ENCODE data around the gene WNK3.

Gene WNK3

GRCh38 chrX:54173791-54174190, 184.1 kb downstream of the WNK3 start:
- Histone ChIP-seq H3K4me1 (ENCODE audit: insufficient read depth, low read length) (no peaks in the 10 kb centered on the region), H3K4me3 (ENCODE audit: low read length) (no peak overlapping the region), H3K9me3 (ENCODE audit: low read length) (no peaks in the 10 kb centered on the region), H3K27me3 (ENCODE audit: insufficient read depth, low read length) (no peaks in the 10 kb centered on the region), H2AFZ (ENCODE audit: low read depth, low read length) (no peak overlapping the region), H3K36me3 (ENCODE audit: insufficient read depth, low read length) (peaks cover 7% of the 10 kb centered on the region)

GRCh38 chrX:54172455-54172854, 185.4 kb downstream of the WNK3 start:
- H2AFZ ChIP-seq (ENCODE audit: low read depth, low read length): no peak overlapping the region
- H3K9me3 ChIP-seq (ENCODE audit: low read length): no peaks in the 10 kb centered on the region
- peaks cover 7% of the 10 kb centered on the region for H3K36me3 ChIP-seq (ENCODE audit: insufficient read depth, low read length)
- no peak overlapping the region for H3K4me3 ChIP-seq (ENCODE audit: low read length)
- no peaks in the 10 kb centered on the region for H3K4me1 ChIP-seq (ENCODE audit: insufficient read depth, low read length)
- H3K27me3 ChIP-seq (ENCODE audit: insufficient read depth, low read length): no peaks in the 10 kb centered on the region

- Histone ChIP-seq H3K4me3 (ENCODE audit: low read length) (no peak overlapping the region), H2AFZ (ENCODE audit: low read depth, low read length) (no peak overlapping the region), H3K36me3 (ENCODE audit: insufficient read depth, low read length) (peaks cover 4% of the 10 kb centered on the region), H3K9me3 (ENCODE audit: low read length) (no peaks in the 10 kb centered on the region), H3K27me3 (ENCODE audit: insufficient read depth, low read length) (no peaks in the 10 kb centered on the region), H3K4me1 (ENCODE audit: insufficient read depth, low read length) (no peaks in the 10 kb centered on the region)
Measured at GRCh38 chrX:54171527-54172250, 186.2 kb downstream of the WNK3 start.

GRCh38 chrX:54171091-54171490, 186.8 kb downstream of the WNK3 start:
- H3K9me3 ChIP-seq (ENCODE audit: low read length): no peaks in the 10 kb centered on the region
- no peaks in the 10 kb centered on the region for H3K27me3 ChIP-seq (ENCODE audit: insufficient read depth, low read length)
- no peak overlapping the region for H3K4me3 ChIP-seq (ENCODE audit: low read length)
- H3K36me3 ChIP-seq (ENCODE audit: insufficient read depth, low read length): peaks cover 4% of the 10 kb centered on the region
- no peak overlapping the region for H2AFZ ChIP-seq (ENCODE audit: low read depth, low read length)
- H3K4me1 ChIP-seq (ENCODE audit: insufficient read depth, low read length): no peaks in the 10 kb centered on the region

- Histone ChIP-seq H3K9me3 (ENCODE audit: low read length) (no peaks in the 10 kb centered on the region), H3K27me3 (ENCODE audit: insufficient read depth, low read length) (no peaks in the 10 kb centered on the region), H3K4me1 (ENCODE audit: insufficient read depth, low read length) (no peaks in the 10 kb centered on the region), H2AFZ (ENCODE audit: low read depth, low read length) (no peak overlapping the region), H3K36me3 (ENCODE audit: insufficient read depth, low read length) (no peaks in the 10 kb centered on the region), H3K4me3 (ENCODE audit: low read length) (no peak overlapping the region)
Measured at GRCh38 chrX:54166915-54167314, 190.9 kb downstream of the WNK3 start.

- H3K9me3 ChIP-seq (ENCODE audit: low read length): no peaks in the 10 kb centered on the region
- H3K4me1 ChIP-seq (ENCODE audit: insufficient read depth, low read length): no peaks in the 10 kb centered on the region
- no peak overlapping the region for H2AFZ ChIP-seq (ENCODE audit: low read depth, low read length)
- H3K4me3 ChIP-seq (ENCODE audit: low read length): no peak overlapping the region
- no peaks in the 10 kb centered on the region for H3K36me3 ChIP-seq (ENCODE audit: insufficient read depth, low read length)
- no peaks in the 10 kb centered on the region for H3K27me3 ChIP-seq (ENCODE audit: insufficient read depth, low read length)
Measured at GRCh38 chrX:54157561-54157960, 200.3 kb downstream of the WNK3 start.

Data from neuron (in vitro differentiated cells).